WERI-Rb-1 (cell line): Measurements from ENCODE around the gene CACNA2D1.

Source experiments
- DNase-seq: peaks from one replicate; pipeline ENCODE4 v3.0.0-alpha.2; 2020
- H3K27ac ChIP-seq: fragments of 250-450 bp; sonication (Bioruptor Pico); 2 replicates; pipeline ENCODE4 v1.5.1; 2020; ENCODE audit warnings: mild to moderate bottlenecking, moderate library complexity
- H3K27me3 ChIP-seq: fragments of 250-450 bp; sonication (Bioruptor Pico); 2 replicates; pipeline ENCODE4 v1.5.1; 2021; ENCODE audit warnings: mild to moderate bottlenecking, low read depth, moderate library complexity; ENCODE audit not compliant: insufficient read depth, severe bottlenecking
- H3K36me3 ChIP-seq: fragments of 250-450 bp; sonication (Bioruptor Pico); 2 replicates; pipeline ENCODE4 v1.5.1; 2020; ENCODE audit warnings: mild to moderate bottlenecking, moderate library complexity
- H3K4me3 ChIP-seq: 2 replicates; pipeline ENCODE4 v1.5.1; 2011; ENCODE audit warnings: low read depth, mild to moderate bottlenecking, control low read depth, low read length
- H3K9me3 ChIP-seq: fragments of 250-450 bp; sonication (Bioruptor Pico); 2 replicates; pipeline ENCODE4 v1.5.1; 2021; ENCODE audit warnings: mild to moderate bottlenecking, moderate library complexity; ENCODE audit not compliant: severe bottlenecking
- TF ChIP-seq, protein P1 (sequence below): IDR thresholded peaks from 2 replicates; pipeline ENCODE4 v1.5.1; 2011; ENCODE audit warnings: low read depth, mild to moderate bottlenecking, control low read depth, inconsistent platforms, low read length

The CACNA2D1 gene

GRCh38 chr7:82234457-82235049 is 209.0 kb downstream of the CACNA2D1 start:
- H3K27me3 ChIP-seq = no peaks in the 10 kb centered on the region
- no peak for DNase-seq
- H3K9me3 ChIP-seq = no peaks in the 10 kb centered on the region
- no peak overlapping the region for H3K27ac ChIP-seq
- TF ChIP-seq, protein P1, sequence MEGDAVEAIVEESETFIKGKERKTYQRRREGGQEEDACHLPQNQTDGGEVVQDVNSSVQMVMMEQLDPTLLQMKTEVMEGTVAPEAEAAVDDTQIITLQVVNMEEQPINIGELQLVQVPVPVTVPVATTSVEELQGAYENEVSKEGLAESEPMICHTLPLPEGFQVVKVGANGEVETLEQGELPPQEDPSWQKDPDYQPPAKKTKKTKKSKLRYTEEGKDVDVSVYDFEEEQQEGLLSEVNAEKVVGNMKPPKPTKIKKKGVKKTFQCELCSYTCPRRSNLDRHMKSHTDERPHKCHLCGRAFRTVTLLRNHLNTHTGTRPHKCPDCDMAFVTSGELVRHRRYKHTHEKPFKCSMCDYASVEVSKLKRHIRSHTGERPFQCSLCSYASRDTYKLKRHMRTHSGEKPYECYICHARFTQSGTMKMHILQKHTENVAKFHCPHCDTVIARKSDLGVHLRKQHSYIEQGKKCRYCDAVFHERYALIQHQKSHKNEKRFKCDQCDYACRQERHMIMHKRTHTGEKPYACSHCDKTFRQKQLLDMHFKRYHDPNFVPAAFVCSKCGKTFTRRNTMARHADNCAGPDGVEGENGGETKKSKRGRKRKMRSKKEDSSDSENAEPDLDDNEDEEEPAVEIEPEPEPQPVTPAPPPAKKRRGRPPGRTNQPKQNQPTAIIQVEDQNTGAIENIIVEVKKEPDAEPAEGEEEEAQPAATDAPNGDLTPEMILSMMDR = no peak
- no peak overlapping the region for H3K4me3 ChIP-seq
- no peaks in the 10 kb centered on the region for H3K36me3 ChIP-seq

- Histone ChIP-seq H3K4me3 (no peak overlapping the region), H3K36me3 (no peaks in the 10 kb centered on the region), H3K27me3 (no peaks in the 10 kb centered on the region), H3K27ac (no peak overlapping the region), H3K9me3 (no peaks in the 10 kb centered on the region)
- TF ChIP-seq, protein P1 = no peak
- no peak for DNase-seq
Measured at GRCh38 chr7:82230811-82231581, 212.6 kb downstream of the CACNA2D1 start.

DNA sequence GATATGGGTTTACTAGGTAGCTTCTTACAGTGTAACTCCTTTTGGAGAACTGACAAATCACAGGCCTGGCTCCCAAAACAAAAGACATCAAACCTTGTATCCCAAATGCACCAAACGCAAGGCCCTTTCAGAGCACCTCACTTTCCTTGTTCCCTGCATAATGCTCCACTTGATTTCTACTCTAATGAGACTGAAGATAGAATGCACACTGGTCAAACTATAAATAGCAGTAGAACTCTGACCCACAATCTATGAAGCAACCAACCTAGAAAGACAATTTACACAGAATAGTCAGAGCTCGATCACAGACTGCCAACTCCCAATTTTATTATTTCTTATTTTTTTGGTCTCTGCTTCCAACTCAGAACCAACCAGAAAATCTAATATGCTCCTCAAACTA is 214.4 kb downstream of the CACNA2D1 start:
- H3K9me3 ChIP-seq = no peaks in the 10 kb centered on the region
- no peak overlapping the region for H3K4me3 ChIP-seq
- DNase-seq = no peak
- no peaks in the 10 kb centered on the region for H3K27me3 ChIP-seq
- no peak overlapping the region for H3K27ac ChIP-seq
- TF ChIP-seq, protein P1 = no peak
- no peaks in the 10 kb centered on the region for H3K36me3 ChIP-seq

- no peaks in the 10 kb centered on the region for H3K9me3 ChIP-seq
- DNase-seq = no peak
- TF ChIP-seq, protein P1 = no peak
Measured at GRCh38 chr7:82226191-82226590, 217.4 kb downstream of the CACNA2D1 start.

DNA sequence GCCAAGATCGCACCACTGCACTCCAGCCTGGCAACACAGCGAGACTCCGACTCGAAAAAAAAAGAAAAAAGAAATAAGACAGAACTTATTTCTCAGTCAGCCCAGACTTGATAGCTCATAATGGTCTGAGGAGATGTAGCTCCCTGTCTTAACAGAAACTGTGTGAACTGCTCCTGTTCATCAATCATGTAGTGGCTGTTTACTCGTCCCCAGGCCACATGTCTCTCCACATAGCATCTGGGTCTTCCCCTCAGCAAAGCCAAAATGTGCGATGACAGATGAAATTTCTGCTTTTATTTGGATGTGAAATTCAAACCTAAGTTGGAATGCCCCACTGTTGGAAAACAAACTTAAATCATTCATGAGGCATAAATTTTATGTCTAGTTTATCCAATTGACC is 219.0 kb downstream of the CACNA2D1 start:
- Histone ChIP-seq H3K36me3 (no peaks in the 10 kb centered on the region), H3K9me3 (no peaks in the 10 kb centered on the region), H3K4me3 (no peak overlapping the region), H3K27me3 (no peaks in the 10 kb centered on the region), H3K27ac (no peak overlapping the region)
- DNase-seq = no peak
- TF ChIP-seq, protein P1 = no peak

More at GRCh38 chr7:82226191-82226590, 217.4 kb downstream of the CACNA2D1 start:
- H3K27ac ChIP-seq = no peak overlapping the region
- H3K4me3 ChIP-seq = no peak overlapping the region
- no peaks in the 10 kb centered on the region for H3K27me3 ChIP-seq
- no peaks in the 10 kb centered on the region for H3K36me3 ChIP-seq
